Globus pallidus (tissue), 1 donor: ENCODE results near the gene LMBR1L.
"Not testable (repeated sequence)": the region's sequence is repeated elsewhere in the genome, so short reads cannot be mapped to it uniquely, and the experiment has no call there.

ENCODE experiments used
- DNase-seq: peaks from one replicate; pipeline ENCODE4 v3.0.0-alpha.2; 2015; ENCODE audit warnings: low spot score

The LMBR1L gene

GRCh38 chr12:49088150-49088931, 22.3 kb downstream of the LMBR1L start:
- DNase-seq = peak; percentile 89

GRCh38 chr12:49086116-49086515, 24.5 kb downstream of the LMBR1L start:
- DNase-seq = no peak

- no peak for DNase-seq
Measured at GRCh38 chr12:49084438-49084837, 26.2 kb downstream of the LMBR1L start.

- DNase-seq = no peak
Measured at GRCh38 chr12:49079793-49080192, 30.9 kb downstream of the LMBR1L start.

- no peak for DNase-seq
Measured at GRCh38 chr12:49070971-49071370, 39.7 kb downstream of the LMBR1L start.

GRCh38 chr12:49069507-49070346, 40.9 kb downstream of the LMBR1L start, which contains the start of gene RHEBL1:
RHEBL1 (minus strand) TSS chr12:49069979; CDS start chr12:49069785, 194 bp downstream.
- peak; percentile 95 for DNase-seq

- no peak for DNase-seq
Measured at GRCh38 chr12:49068879-49069506, 41.7 kb downstream of the LMBR1L start.

GRCh38 chr12:49066120-49066519, 44.5 kb downstream of the LMBR1L start:
- no peak for DNase-seq

- DNase-seq = no peak
Measured at GRCh38 chr12:49064767-49065152, 45.9 kb downstream of the LMBR1L start.

GRCh38 chr12:49061916-49062315, 48.7 kb downstream of the LMBR1L start:
- DNase-seq = not testable (repeated sequence)

GRCh38 chr12:49061157-49061650, 49.4 kb downstream of the LMBR1L start:
- DNase-seq = no peak

GRCh38 chr12:49060237-49061156, 50.1 kb downstream of the LMBR1L start, which contains the start of gene KMT2D:
KMT2D (minus strand) TSS chr12:49060794; CDS start chr12:49055324, 5,470 bp downstream.
- peak; percentile 91 for DNase-seq

GRCh38 chr12:49059299-49060171, 51.1 kb downstream of the LMBR1L start:
- no peak for DNase-seq

GRCh38 chr12:49059045-49059298, 51.7 kb downstream of the LMBR1L start:
- DNase-seq = no peak

- DNase-seq = no peak
Measured at GRCh38 chr12:49058366-49059044, 52.1 kb downstream of the LMBR1L start.

- DNase-seq = no peak
Measured at GRCh38 chr12:49057888-49058287, 52.8 kb downstream of the LMBR1L start.

- DNase-seq = peak; percentile 75
Measured at GRCh38 chr12:49055978-49056754, 54.5 kb downstream of the LMBR1L start.

GRCh38 chr12:49055092-49055491, 55.6 kb downstream of the LMBR1L start:
- DNase-seq = no peak

GRCh38 chr12:49054524-49054923, 56.1 kb downstream of the LMBR1L start:
- no peak for DNase-seq
